OCI-LY7 (cell line): ENCODE data around the gene DDX43. TPM values are rescaled to one million over a fixed set of nuclear protein-coding genes. Genes with fewer than 3 reads are reported as not detected.
"Not testable (repeated sequence)": the region's sequence is repeated elsewhere in the genome, so short reads cannot be mapped to it uniquely, and the experiment has no call there.

Experiments
- BruUV-seq: library from RNA; stranded (reverse); fragments of 400-500 nt; replicated peaks from 2 replicates; lab custom pipeline; 2021; lab: Mats Ljungman, UMichigan
- CTCF ChIA-PET: fragments of 300-600 bp; sonication (Branson Sonifier 250); formaldehyde crosslinking; loops from one replicate; lab custom pipeline; 2022; ENCODE audit warnings: antibody characterized with exemption; ENCODE audit not compliant: unreplicated experiment; lab: Charles Lee
- POLR2A ChIA-PET: fragments of 300-600 bp; sonication (Branson Sonifier 250); formaldehyde crosslinking; loops from one replicate; lab custom pipeline; 2022; ENCODE audit warnings: antibody characterized with exemption; lab: Charles Lee
- DNase-seq: peaks from one replicate; pipeline ENCODE4 v3.0.0-alpha.2; 2015; ENCODE audit warnings: low spot score
- H2AFZ ChIP-seq: fragments of 200-600 bp; sonication (generic), shearing (Covaris generic); 2 replicates; pipeline ENCODE4 v1.6.1; 2014; ENCODE audit warnings: mild to moderate bottlenecking, antibody characterized with exemption, low read length, moderate library complexity
- H3K27ac ChIP-seq: fragments of 200-600 bp; sonication (generic); 2 replicates; pipeline ENCODE4 v1.5.1; 2014; ENCODE audit warnings: mixed run types, low read depth, mild to moderate bottlenecking, moderate library complexity, low read length, inconsistent platforms; ENCODE audit not compliant: poor library complexity, severe bottlenecking
- H3K36me3 ChIP-seq: fragments of 200-600 bp; sonication (generic); 2 replicates; pipeline ENCODE4 v1.6.1; 2014; ENCODE audit warnings: mild to moderate bottlenecking, antibody characterized with exemption, low read length, moderate library complexity, mixed read lengths; ENCODE audit not compliant: insufficient read depth
- H3K4me1 ChIP-seq: fragments of 200-600 bp; sonication (generic); 2 replicates; pipeline ENCODE4 v1.5.1; 2014; ENCODE audit warnings: mild to moderate bottlenecking, low read length; ENCODE audit not compliant: insufficient read depth, poor library complexity, severe bottlenecking
- H3K4me2 ChIP-seq: fragments of 200-600 bp; sonication (generic); 2 replicates; pipeline ENCODE4 v1.6.1; 2014; ENCODE audit warnings: mild to moderate bottlenecking, low read length
- H3K4me3 ChIP-seq: fragments of 200-600 bp; sonication (generic); 2 replicates; pipeline ENCODE4 v1.5.1; 2014; ENCODE audit warnings: mild to moderate bottlenecking, low read depth, low read length; ENCODE audit not compliant: poor library complexity, severe bottlenecking
- H3K79me2 ChIP-seq: fragments of 200-600 bp; sonication (generic); 2 replicates; pipeline ENCODE4 v1.6.1; 2016; ENCODE audit warnings: low read depth, mild to moderate bottlenecking, low read length, moderate library complexity, mixed read lengths; ENCODE audit not compliant: insufficient read depth
- H3K9me2 ChIP-seq: fragments of 200-600 bp; sonication (generic); 2 replicates; pipeline ENCODE4 v1.6.1; 2016; ENCODE audit warnings: mild to moderate bottlenecking, low read length, mixed read lengths; ENCODE audit not compliant: insufficient read depth
- H3K9me3 ChIP-seq: fragments of 200-600 bp; sonication (generic); 2 replicates; pipeline ENCODE4 v1.6.1; 2014; ENCODE audit warnings: mild to moderate bottlenecking, mixed run types, low read length, mixed read lengths
- H4K20me1 ChIP-seq: fragments of 200-600 bp; sonication (generic); 2 replicates; pipeline ENCODE4 v1.6.1; 2014; ENCODE audit warnings: mild to moderate bottlenecking, antibody characterized with exemption, low read length, moderate library complexity, mixed read lengths; ENCODE audit not compliant: insufficient read depth
- EZH2phosphoT487 ChIP-seq: fragments of 200-600 bp; sonication (generic); IDR thresholded peaks from 2 replicates; pipeline ENCODE4 v1.6.1; 2018; ENCODE audit warnings: low read depth, borderline replicate concordance, mild to moderate bottlenecking, mixed run types, antibody characterized with exemption, low read length, moderate library complexity, mixed read lengths
- intact Hi-C: fragments of 100-400 bp; cut with micrococcal nuclease; formaldehyde crosslinking; loops from one replicate; pipeline ENCODE4 v1.10.0; 2022; ENCODE audit not compliant: unreplicated experiment
- total RNA-seq, 2 experiments: library from RNA; depleted of rRNA in 1 of 2; stranded (reverse); fragments of >200 nt in 1 of 2; shearing (Covaris generic) in 1 of 2; gene quantifications; 2 replicates each; pipeline ENCODE4 v1.2.3, GENCODE V29; 2014 to 2022
- TF ChIP-seq, protein P1 (sequence below): fragments of 200-600 bp; sonication (generic); conservative IDR thresholded peaks from 2 replicates; pipeline ENCODE4 v1.5.1; 2014; ENCODE audit warnings: mild to moderate bottlenecking, antibody characterized with exemption, low read length, moderate library complexity, mixed read lengths

DDX43 gene
- total RNA-seq, 2 experiments from 2014 or later: not detected

GRCh38 chr6:73455865-73456629, 61.4 kb downstream of the DDX43 start:
- no peak for DNase-seq
- intact Hi-C loops: no loop called here
- Histone ChIP-seq H3K9me3 (no peaks in the 10 kb centered on the region), H3K4me3 (no peak overlapping the region), H3K4me2 (no peak overlapping the region), H4K20me1 (no peaks in the 10 kb centered on the region), H2AFZ (no peak overlapping the region), H3K27ac (no peak overlapping the region), H3K4me1 (peaks cover 30% of the 10 kb centered on the region), H3K9me2 (no peaks in the 10 kb centered on the region), H3K79me2 (no peaks in the 10 kb centered on the region), H3K36me3 (no peaks in the 10 kb centered on the region)
- no TSS peak for BruUV-seq
- CTCF ChIA-PET: no interaction called here
- no peak for TF ChIP-seq EZH2phosphoT487
- TF ChIP-seq, protein P1, sequence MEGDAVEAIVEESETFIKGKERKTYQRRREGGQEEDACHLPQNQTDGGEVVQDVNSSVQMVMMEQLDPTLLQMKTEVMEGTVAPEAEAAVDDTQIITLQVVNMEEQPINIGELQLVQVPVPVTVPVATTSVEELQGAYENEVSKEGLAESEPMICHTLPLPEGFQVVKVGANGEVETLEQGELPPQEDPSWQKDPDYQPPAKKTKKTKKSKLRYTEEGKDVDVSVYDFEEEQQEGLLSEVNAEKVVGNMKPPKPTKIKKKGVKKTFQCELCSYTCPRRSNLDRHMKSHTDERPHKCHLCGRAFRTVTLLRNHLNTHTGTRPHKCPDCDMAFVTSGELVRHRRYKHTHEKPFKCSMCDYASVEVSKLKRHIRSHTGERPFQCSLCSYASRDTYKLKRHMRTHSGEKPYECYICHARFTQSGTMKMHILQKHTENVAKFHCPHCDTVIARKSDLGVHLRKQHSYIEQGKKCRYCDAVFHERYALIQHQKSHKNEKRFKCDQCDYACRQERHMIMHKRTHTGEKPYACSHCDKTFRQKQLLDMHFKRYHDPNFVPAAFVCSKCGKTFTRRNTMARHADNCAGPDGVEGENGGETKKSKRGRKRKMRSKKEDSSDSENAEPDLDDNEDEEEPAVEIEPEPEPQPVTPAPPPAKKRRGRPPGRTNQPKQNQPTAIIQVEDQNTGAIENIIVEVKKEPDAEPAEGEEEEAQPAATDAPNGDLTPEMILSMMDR: no peak
- POLR2A ChIA-PET: no interaction called here

DNA sequence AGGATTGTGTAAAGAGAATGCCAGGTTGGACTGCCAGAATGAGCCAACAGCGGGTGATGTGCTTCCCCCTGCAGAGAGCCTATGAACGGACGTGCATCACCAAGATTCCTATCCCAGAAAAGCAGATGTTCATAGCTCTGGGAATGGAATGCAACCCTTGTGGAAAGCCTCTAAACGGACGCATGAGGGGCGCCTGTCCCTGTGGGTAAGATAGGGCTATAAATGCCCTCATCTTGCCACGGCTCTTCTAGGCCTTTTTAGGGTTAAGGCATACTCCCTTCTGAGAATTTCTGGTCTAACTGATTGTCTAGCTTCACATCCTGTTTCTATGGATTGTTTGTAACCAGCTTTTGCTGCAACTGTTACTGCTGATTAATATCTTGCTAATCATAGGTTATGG, 64.8 kb downstream of the DDX43 start:
- intact Hi-C loops, H3K27ac ChIP-seq, H4K20me1 ChIP-seq, BruUV-seq, H3K4me3 ChIP-seq, H2AFZ ChIP-seq, CTCF ChIA-PET, H3K9me2 ChIP-seq, DNase-seq: not testable (repeated sequence)
- peaks cover 32% of the 10 kb centered on the region for H3K4me1 ChIP-seq
- POLR2A ChIA-PET: interaction anchor here (4.6 kb wide), 1 partner anchor 12 kb away, joined by 62 read pairs; no protein-coding TSS in a partner anchor
- H3K9me3 ChIP-seq: peaks cover 13% of the 10 kb centered on the region
- peak overlapping the region; percentile 22; the same call in 1 of the 2 replicates for H3K4me2 ChIP-seq
- peaks cover 15% of the 10 kb centered on the region for H3K36me3 ChIP-seq
- peaks cover 27% of the 10 kb centered on the region for H3K79me2 ChIP-seq

DNA sequence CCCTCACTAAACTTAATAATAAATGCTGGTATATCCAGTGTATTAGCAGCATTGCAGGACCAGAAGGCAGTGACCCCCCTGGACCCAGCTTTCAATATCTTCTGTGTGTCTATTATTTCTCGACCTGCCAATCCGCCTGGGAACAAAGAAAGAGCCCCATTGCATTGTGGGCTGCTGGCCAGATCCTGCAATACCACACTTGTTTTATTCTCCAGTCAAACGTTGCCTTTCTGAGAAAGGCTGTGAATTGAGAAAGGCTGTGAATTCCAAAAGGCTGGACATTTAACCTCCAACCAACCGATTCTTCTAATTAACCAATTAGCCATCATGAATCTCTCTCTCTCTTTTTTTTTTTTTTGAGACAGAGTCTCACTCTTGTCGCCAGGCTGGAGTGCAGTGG, 65.4 kb downstream of the DDX43 start:
- H3K9me2 ChIP-seq: no peaks in the 10 kb centered on the region
- H3K4me2 ChIP-seq: peak overlapping the region; percentile 91; the same call in 1 of the 2 replicates
- no TSS peak for BruUV-seq
- CTCF ChIA-PET: no interaction called here
- peaks cover 13% of the 10 kb centered on the region for H3K9me3 ChIP-seq
- peaks cover 21% of the 10 kb centered on the region for H3K36me3 ChIP-seq
- POLR2A ChIA-PET: interaction anchor here (0.6 to 4.6 kb wide), 4 partner anchors 12 to 949 kb away, joined by 3 to 62 read pairs (median 4); no protein-coding TSS in a partner anchor
- DNase-seq: no peak
- intact Hi-C loops: loop anchor here (5.0 kb wide), 2 partner anchors 153 to 838 kb away; partner anchors contain the start of gene KCNQ5
- peak overlapping the region; percentile 99 for H3K27ac ChIP-seq
- H3K4me3 ChIP-seq: no peak overlapping the region
- H3K4me1 ChIP-seq: peaks cover 32% of the 10 kb centered on the region
- peaks cover 33% of the 10 kb centered on the region for H3K79me2 ChIP-seq
- no peak overlapping the region for H2AFZ ChIP-seq
- no peaks in the 10 kb centered on the region for H4K20me1 ChIP-seq
- TF ChIP-seq EZH2phosphoT487: no peak
- TF ChIP-seq, protein P1: no peak
